Activated naive CD4-positive, alpha-beta T cell treated with anti-CD3 and anti-CD28 coated beads for 36 hours (primary cell): ENCODE results near the gene HOMER2. TPM values are rescaled to one million over a fixed set of nuclear protein-coding genes. Genes with fewer than 3 reads are reported as not detected.

ENCODE experiments used
- CTCF ChIA-PET: fragments of 350-600 bp; sonication (Branson Sonifier 250); formaldehyde crosslinking; loops from one replicate; lab custom pipeline; 2021; ENCODE audit warnings: antibody characterized with exemption; lab: Charles Lee
- DNase-seq: peaks from one replicate; pipeline ENCODE4 v3.0.0-alpha.2; 2020
- H3K27ac Mint-ChIP-seq: one replicate; pipeline ENCODE4 v1.8.0; 2021; ENCODE audit warnings: mild to moderate bottlenecking, mixed read lengths
- H3K27me3 Mint-ChIP-seq: one replicate; pipeline ENCODE4 v1.8.0; 2021; ENCODE audit warnings: low read depth, mixed read lengths
- H3K36me3 Mint-ChIP-seq: one replicate; pipeline ENCODE4 v1.8.0; 2021; ENCODE audit warnings: low read depth, mixed read lengths
- H3K4me1 Mint-ChIP-seq: one replicate; pipeline ENCODE4 v1.8.0; 2021; ENCODE audit warnings: low read depth, mixed read lengths
- H3K4me3 Mint-ChIP-seq: one replicate; pipeline ENCODE4 v1.8.0; 2021; ENCODE audit warnings: mild to moderate bottlenecking, moderate library complexity, mixed read lengths
- H3K9me3 Mint-ChIP-seq: one replicate; pipeline ENCODE4 v1.8.0; 2021; ENCODE audit warnings: mixed read lengths
- intact Hi-C: fragments of 100-400 bp; cut with micrococcal nuclease; formaldehyde crosslinking; loops from one replicate; pipeline ENCODE4 v1.15.1; 2023
- total RNA-seq, 2 experiments: library from RNA; stranded (reverse); gene quantifications; one replicate each; pipeline ENCODE4 v1.2.3, GENCODE V29; 2021

HOMER2 gene
- total RNA-seq, 2 experiments from 2014 or later, result 2.3 to 2.8 TPM

GRCh38 chr15:82862886-82863285 lies 89.6 kb downstream of the HOMER2 start:
- H3K36me3 Mint-ChIP-seq, result no peaks in the 10 kb centered on the region
- H3K4me3 Mint-ChIP-seq, result no peak overlapping the region
- H3K27ac Mint-ChIP-seq, result no peak overlapping the region
- no peak for DNase-seq
- intact Hi-C loops, result no loop called here
- CTCF ChIA-PET, result no interaction called here
- H3K4me1 Mint-ChIP-seq, result no peaks in the 10 kb centered on the region
- H3K27me3 Mint-ChIP-seq, result no peaks in the 10 kb centered on the region
- no peaks in the 10 kb centered on the region for H3K9me3 Mint-ChIP-seq

- H3K4me1 Mint-ChIP-seq, result peaks cover 8% of the 10 kb centered on the region
- DNase-seq, result no peak
- no peaks in the 10 kb centered on the region for H3K9me3 Mint-ChIP-seq
- H3K4me3 Mint-ChIP-seq, result no peak overlapping the region
- no peak overlapping the region for H3K27ac Mint-ChIP-seq
- H3K27me3 Mint-ChIP-seq, result no peaks in the 10 kb centered on the region
- no peaks in the 10 kb centered on the region for H3K36me3 Mint-ChIP-seq
- CTCF ChIA-PET, result no interaction called here
- intact Hi-C loops, result no loop called here
These were observed 93.6 kb downstream of the HOMER2 start for GRCh38 chr15:82858932-82859331.

GRCh38 chr15:82856397-82857170 lies 95.9 kb downstream of the HOMER2 start:
- H3K27me3 Mint-ChIP-seq, result no peaks in the 10 kb centered on the region
- H3K4me1 Mint-ChIP-seq, result peaks cover 13% of the 10 kb centered on the region
- DNase-seq, result no peak
- no peak overlapping the region for H3K27ac Mint-ChIP-seq
- intact Hi-C loops, result no loop called here
- no peaks in the 10 kb centered on the region for H3K36me3 Mint-ChIP-seq
- CTCF ChIA-PET, result interaction anchor here (0.5 kb wide), 1 partner anchor 189 kb away, joined by 3 read pairs; no protein-coding TSS in a partner anchor
- no peak overlapping the region for H3K4me3 Mint-ChIP-seq
- no peaks in the 10 kb centered on the region for H3K9me3 Mint-ChIP-seq

GRCh38 chr15:82855286-82856100 lies 97.0 kb downstream of the HOMER2 start:
- intact Hi-C loops, result no loop called here
- no peak overlapping the region for H3K27ac Mint-ChIP-seq
- H3K27me3 Mint-ChIP-seq, result no peaks in the 10 kb centered on the region
- no peaks in the 10 kb centered on the region for H3K36me3 Mint-ChIP-seq
- no peaks in the 10 kb centered on the region for H3K9me3 Mint-ChIP-seq
- peaks cover 13% of the 10 kb centered on the region for H3K4me1 Mint-ChIP-seq
- no peak overlapping the region for H3K4me3 Mint-ChIP-seq
- CTCF ChIA-PET, result interaction anchor here (0.6 kb wide), 1 partner anchor 761 kb away, joined by 3 read pairs; no protein-coding TSS in a partner anchor
- no peak for DNase-seq

GRCh38 chr15:82854554-82854953 lies 98.0 kb downstream of the HOMER2 start:
- H3K4me1 Mint-ChIP-seq, result peaks cover 17% of the 10 kb centered on the region
- no peak overlapping the region for H3K4me3 Mint-ChIP-seq
- DNase-seq, result no peak
- no peaks in the 10 kb centered on the region for H3K9me3 Mint-ChIP-seq
- intact Hi-C loops, result no loop called here
- H3K27ac Mint-ChIP-seq, result no peak overlapping the region
- CTCF ChIA-PET, result interaction anchor here (0.6 kb wide), 1 partner anchor 762 kb away, joined by 3 read pairs; no protein-coding TSS in a partner anchor
- H3K27me3 Mint-ChIP-seq, result no peaks in the 10 kb centered on the region
- H3K36me3 Mint-ChIP-seq, result no peaks in the 10 kb centered on the region

- CTCF ChIA-PET, result no interaction called here
- no peaks in the 10 kb centered on the region for H3K36me3 Mint-ChIP-seq
- no peaks in the 10 kb centered on the region for H3K27me3 Mint-ChIP-seq
- H3K9me3 Mint-ChIP-seq, result no peaks in the 10 kb centered on the region
- intact Hi-C loops, result no loop called here
- H3K4me3 Mint-ChIP-seq, result no peak overlapping the region
- peaks cover 21% of the 10 kb centered on the region for H3K4me1 Mint-ChIP-seq
- H3K27ac Mint-ChIP-seq, result no peak overlapping the region
- no peak for DNase-seq
These were observed 99.5 kb downstream of the HOMER2 start for GRCh38 chr15:82852941-82853561.

GRCh38 chr15:82851981-82852511 lies 100.5 kb downstream of the HOMER2 start:
- no peak for DNase-seq
- Mint-ChIP-seq H3K27me3 (no peaks in the 10 kb centered on the region), H3K36me3 (no peaks in the 10 kb centered on the region), H3K4me1 (peaks cover 21% of the 10 kb centered on the region), H3K9me3 (no peaks in the 10 kb centered on the region), H3K27ac (no peak overlapping the region), H3K4me3 (no peak overlapping the region)
- intact Hi-C loops, result no loop called here
- CTCF ChIA-PET, result interaction anchor here (0.7 to 1.2 kb wide), 4 partner anchors 10 to 150 kb away, joined by 3 to 4 read pairs (median 4); no protein-coding TSS in a partner anchor

- intact Hi-C loops, result no loop called here
- Mint-ChIP-seq H3K4me1 (peaks cover 19% of the 10 kb centered on the region), H3K27ac (no peak overlapping the region), H3K9me3 (no peaks in the 10 kb centered on the region), H3K4me3 (no peak overlapping the region), H3K36me3 (no peaks in the 10 kb centered on the region), H3K27me3 (no peaks in the 10 kb centered on the region)
- DNase-seq, result no peak
- CTCF ChIA-PET, result interaction anchor here (0.7 to 1.4 kb wide), 6 partner anchors 11 to 157 kb away, joined by 3 to 4 read pairs (median 3); no protein-coding TSS in a partner anchor
These were observed 101.1 kb downstream of the HOMER2 start for GRCh38 chr15:82851306-82851850.

- DNase-seq, result no peak
- intact Hi-C loops, result no loop called here
- H3K4me1 Mint-ChIP-seq, result peaks cover 14% of the 10 kb centered on the region
- no peak overlapping the region for H3K4me3 Mint-ChIP-seq
- H3K9me3 Mint-ChIP-seq, result no peaks in the 10 kb centered on the region
- CTCF ChIA-PET, result interaction anchor here (0.7 to 3.0 kb wide), 4 partner anchors 128 to 157 kb away, joined by 3 to 23 read pairs (median 4); no protein-coding TSS in a partner anchor
- H3K27me3 Mint-ChIP-seq, result no peaks in the 10 kb centered on the region
- H3K36me3 Mint-ChIP-seq, result no peaks in the 10 kb centered on the region
- H3K27ac Mint-ChIP-seq, result no peak overlapping the region
These were observed 101.8 kb downstream of the HOMER2 start for GRCh38 chr15:82850731-82851130.

- H3K36me3 Mint-ChIP-seq, result no peaks in the 10 kb centered on the region
- no peak overlapping the region for H3K27ac Mint-ChIP-seq
- intact Hi-C loops, result loop anchor here (2.0 to 5.0 kb wide), 2 partner anchors 137 to 151 kb away; partner anchors contain the start of gene RAMAC
- H3K27me3 Mint-ChIP-seq, result no peaks in the 10 kb centered on the region
- H3K4me1 Mint-ChIP-seq, result peaks cover 17% of the 10 kb centered on the region
- no peak overlapping the region for H3K4me3 Mint-ChIP-seq
- DNase-seq, result peak; percentile 75
- CTCF ChIA-PET, result interaction anchor here (0.6 to 3.0 kb wide), 8 partner anchors 11 to 183 kb away, joined by 3 to 23 read pairs (median 4); partner anchors contain the start of gene RAMAC
- no peaks in the 10 kb centered on the region for H3K9me3 Mint-ChIP-seq
These were observed 102.7 kb downstream of the HOMER2 start for GRCh38 chr15:82849556-82850512.
